ENCODE results near the gene NOG.

The NOG gene

GRCh38 chr17:56638591-56639051, 45.1 kb downstream of the NOG start:
- no peak for DNase-seq (ENCODE audit: low spot score)
- TF ChIP-seq CTCF (conservative IDR thresholded peaks at IDR 0.05; ENCODE audit: low read depth) = no peak
- ChIA-PET CTCF (interaction anchor here (0.6 to 0.7 kb wide), 2 partner anchors 23 to 37 kb away, joined by 3 read pairs; no protein-coding TSS in a partner anchor), POLR2A (ENCODE audit: low non-redundant PET) (no interaction called here)
- H3K27ac ChIP-seq = no peak overlapping the region

- ChIA-PET POLR2A (ENCODE audit: low non-redundant PET) (no interaction called here), CTCF (no interaction called here)
- no peak for TF ChIP-seq CTCF (conservative IDR thresholded peaks at IDR 0.05; ENCODE audit: low read depth)
- no peak overlapping the region for H3K27ac ChIP-seq
- no peak for DNase-seq (ENCODE audit: low spot score)
These were observed 46.0 kb downstream of the NOG start for GRCh38 chr17:56639517-56639916.

- POLR2A ChIA-PET (ENCODE audit: low non-redundant PET) = no interaction called here
- CTCF ChIA-PET = no interaction called here
- TF ChIP-seq CTCF (conservative IDR thresholded peaks at IDR 0.05; ENCODE audit: low read depth) = no peak
- DNase-seq (ENCODE audit: low spot score) = no peak
- H3K27ac ChIP-seq = no peak overlapping the region
These were observed 46.6 kb downstream of the NOG start for GRCh38 chr17:56640116-56640515.

GRCh38 chr17:56641373-56641772, 47.9 kb downstream of the NOG start:
- TF ChIP-seq CTCF (conservative IDR thresholded peaks at IDR 0.05; ENCODE audit: low read depth) = no peak
- CTCF ChIA-PET = interaction anchor here (1.0 kb wide), 1 partner anchor 74 kb away, joined by 4 read pairs; no protein-coding TSS in a partner anchor
- no peak for DNase-seq (ENCODE audit: low spot score)
- POLR2A ChIA-PET (ENCODE audit: low non-redundant PET) = no interaction called here
- H3K27ac ChIP-seq = no peak overlapping the region

- TF ChIP-seq CTCF (conservative IDR thresholded peaks at IDR 0.05; ENCODE audit: low read depth) = no peak
- no peak overlapping the region for H3K27ac ChIP-seq
- DNase-seq (ENCODE audit: low spot score) = no peak
- ChIA-PET POLR2A (ENCODE audit: low non-redundant PET) (no interaction called here), CTCF (no interaction called here)
These were observed 48.4 kb downstream of the NOG start for GRCh38 chr17:56641894-56642293.

- ChIA-PET CTCF (no interaction called here), POLR2A (ENCODE audit: low non-redundant PET) (no interaction called here)
- DNase-seq (ENCODE audit: low spot score) = no peak
- TF ChIP-seq CTCF (conservative IDR thresholded peaks at IDR 0.05; ENCODE audit: low read depth) = no peak
- no peak overlapping the region for H3K27ac ChIP-seq
These were observed 48.9 kb downstream of the NOG start for GRCh38 chr17:56642424-56642823.

Measured in RWPE1 (cell line).